Measurements from ENCODE around the gene RNLS.

DNA sequence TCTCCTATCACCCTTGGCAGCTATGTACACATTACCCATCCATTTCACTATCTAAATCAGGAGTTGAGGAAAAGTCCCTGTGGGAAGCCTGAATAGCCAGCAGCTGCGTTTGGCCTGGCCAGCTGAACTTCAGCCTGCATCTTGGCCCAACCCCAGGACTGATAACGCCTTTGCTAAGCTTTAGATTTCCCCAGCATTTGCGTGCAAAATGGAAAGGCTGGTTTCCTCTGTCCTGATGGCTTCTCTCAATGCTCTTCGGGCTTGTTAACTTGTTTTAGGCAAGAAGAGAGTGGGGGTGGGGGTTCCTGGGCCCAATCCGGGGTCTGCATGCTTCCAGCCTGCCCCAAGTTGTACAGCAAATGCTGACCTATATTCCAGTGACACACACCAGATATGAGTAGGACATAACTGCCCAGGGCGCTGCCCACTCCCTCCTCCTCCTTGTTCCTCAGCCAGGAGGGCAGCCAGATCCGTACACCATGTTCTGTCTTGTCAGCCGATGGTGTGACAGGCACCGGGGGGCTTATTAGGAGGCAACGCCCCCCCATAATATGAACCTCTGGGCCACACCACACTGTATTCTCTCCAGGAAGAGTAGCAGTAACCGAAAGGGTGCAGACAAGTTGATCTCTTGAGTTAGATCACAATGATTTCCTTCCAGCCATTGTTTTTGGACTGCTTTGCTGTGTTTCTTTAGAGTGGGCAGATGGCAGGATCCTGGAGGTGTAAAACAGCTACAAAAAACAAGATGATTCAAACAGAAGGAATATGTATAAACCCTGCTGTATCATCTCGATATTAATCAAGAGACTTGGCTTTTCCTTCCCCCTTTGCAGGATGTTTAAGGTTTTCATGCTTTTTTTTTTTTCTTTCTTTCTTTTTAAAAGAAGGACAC lies 339.0 kb downstream of the RNLS start:
- TF ChIP-seq, protein P1, sequence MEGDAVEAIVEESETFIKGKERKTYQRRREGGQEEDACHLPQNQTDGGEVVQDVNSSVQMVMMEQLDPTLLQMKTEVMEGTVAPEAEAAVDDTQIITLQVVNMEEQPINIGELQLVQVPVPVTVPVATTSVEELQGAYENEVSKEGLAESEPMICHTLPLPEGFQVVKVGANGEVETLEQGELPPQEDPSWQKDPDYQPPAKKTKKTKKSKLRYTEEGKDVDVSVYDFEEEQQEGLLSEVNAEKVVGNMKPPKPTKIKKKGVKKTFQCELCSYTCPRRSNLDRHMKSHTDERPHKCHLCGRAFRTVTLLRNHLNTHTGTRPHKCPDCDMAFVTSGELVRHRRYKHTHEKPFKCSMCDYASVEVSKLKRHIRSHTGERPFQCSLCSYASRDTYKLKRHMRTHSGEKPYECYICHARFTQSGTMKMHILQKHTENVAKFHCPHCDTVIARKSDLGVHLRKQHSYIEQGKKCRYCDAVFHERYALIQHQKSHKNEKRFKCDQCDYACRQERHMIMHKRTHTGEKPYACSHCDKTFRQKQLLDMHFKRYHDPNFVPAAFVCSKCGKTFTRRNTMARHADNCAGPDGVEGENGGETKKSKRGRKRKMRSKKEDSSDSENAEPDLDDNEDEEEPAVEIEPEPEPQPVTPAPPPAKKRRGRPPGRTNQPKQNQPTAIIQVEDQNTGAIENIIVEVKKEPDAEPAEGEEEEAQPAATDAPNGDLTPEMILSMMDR (IDR thresholded peaks at IDR 0.05), result no peak
- TF ChIP-seq POLR2A (IDR thresholded peaks at IDR 0.05), result no peak

Data from thyroid gland (tissue), 4 donors.